Right atrium auricular region (tissue), 2 donors: ENCODE measurements around the gene NDUFAF2. TPM values are rescaled to one million over a fixed set of nuclear protein-coding genes. Genes with fewer than 3 reads are reported as not detected.

Experiments used
- DNase-seq: peaks from one replicate; pipeline ENCODE4 v3.0.0-alpha.2; 2019; ENCODE audit warnings: low spot score
- H3K27ac ChIP-seq, 2 donors: fragments of 200-600 bp; sonication (generic); 1 replicate in 1 of 2; 2 replicates in 1 of 2; pipeline ENCODE4 v1.5.1; 2016 to 2019
- H3K27me3 ChIP-seq, 2 donors: fragments of 200-600 bp; sonication (generic); one replicate each; pipeline versions ENCODE4 v1.5.1 to v1.6.0; 2017 to 2019
- H3K36me3 ChIP-seq: fragments of 200-600 bp; sonication (generic); one replicate; pipeline ENCODE4 v1.5.1; 2016
- H3K4me1 ChIP-seq, 2 donors: fragments of 200-600 bp; sonication (generic); one replicate each; pipeline versions ENCODE4 v1.5.1 to v1.6.0; 2017 to 2019
- H3K4me3 ChIP-seq, 2 donors: fragments of 200-600 bp; sonication (generic); 1 replicate in 1 of 2; 2 replicates in 1 of 2; pipeline ENCODE4 v1.5.1; 2017 to 2019; ENCODE audit warnings: mild to moderate bottlenecking in 1 of 2, moderate library complexity in 1 of 2
- H3K9me3 ChIP-seq, 2 donors: fragments of 200-600 bp; sonication (generic); one replicate each; pipeline ENCODE4 v1.5.1; 2019
- total RNA-seq, 2 donors: library from RNA; depleted of rRNA; stranded (reverse); fragments of >200 nt; gene quantifications; one replicate each; pipeline ENCODE4 v1.1.0, GENCODE V29; 2016
- TF ChIP-seq, protein P1 (sequence below), 2 donors: fragments of 200-600 bp; sonication (generic); IDR thresholded peaks; one replicate each; pipeline ENCODE4 v1.5.1; 2019; ENCODE audit warnings: antibody characterized with exemption in 2 of 2

NDUFAF2 gene
- total RNA-seq, 2 donors from 2014 or later: 23.7 to 28.9 TPM

- Histone ChIP-seq H3K27me3 (no peaks in the 10 kb centered on the region), H3K36me3 (no peaks in the 10 kb centered on the region), H3K4me1 (no peaks in the 10 kb centered on the region), H3K4me3 (no peak overlapping the region), H3K9me3 (no peaks in the 10 kb centered on the region), H3K27ac (no peak overlapping the region)
- TF ChIP-seq, protein P1, sequence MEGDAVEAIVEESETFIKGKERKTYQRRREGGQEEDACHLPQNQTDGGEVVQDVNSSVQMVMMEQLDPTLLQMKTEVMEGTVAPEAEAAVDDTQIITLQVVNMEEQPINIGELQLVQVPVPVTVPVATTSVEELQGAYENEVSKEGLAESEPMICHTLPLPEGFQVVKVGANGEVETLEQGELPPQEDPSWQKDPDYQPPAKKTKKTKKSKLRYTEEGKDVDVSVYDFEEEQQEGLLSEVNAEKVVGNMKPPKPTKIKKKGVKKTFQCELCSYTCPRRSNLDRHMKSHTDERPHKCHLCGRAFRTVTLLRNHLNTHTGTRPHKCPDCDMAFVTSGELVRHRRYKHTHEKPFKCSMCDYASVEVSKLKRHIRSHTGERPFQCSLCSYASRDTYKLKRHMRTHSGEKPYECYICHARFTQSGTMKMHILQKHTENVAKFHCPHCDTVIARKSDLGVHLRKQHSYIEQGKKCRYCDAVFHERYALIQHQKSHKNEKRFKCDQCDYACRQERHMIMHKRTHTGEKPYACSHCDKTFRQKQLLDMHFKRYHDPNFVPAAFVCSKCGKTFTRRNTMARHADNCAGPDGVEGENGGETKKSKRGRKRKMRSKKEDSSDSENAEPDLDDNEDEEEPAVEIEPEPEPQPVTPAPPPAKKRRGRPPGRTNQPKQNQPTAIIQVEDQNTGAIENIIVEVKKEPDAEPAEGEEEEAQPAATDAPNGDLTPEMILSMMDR (IDR thresholded peaks at IDR 0.05): no peak
- no peak for DNase-seq
These were observed 223.9 kb downstream of the NDUFAF2 start for GRCh38 chr5:61168951-61169350.

GRCh38 chr5:61171479-61171878 lies 226.5 kb downstream of the NDUFAF2 start:
- no peaks in the 10 kb centered on the region for H3K36me3 ChIP-seq
- H3K4me1 ChIP-seq: no peaks in the 10 kb centered on the region
- no peaks in the 10 kb centered on the region for H3K27me3 ChIP-seq
- no peaks in the 10 kb centered on the region for H3K9me3 ChIP-seq
- no peak overlapping the region for H3K4me3 ChIP-seq
- DNase-seq: no peak
- TF ChIP-seq, protein P1 (IDR thresholded peaks at IDR 0.05): no peak
- no peak overlapping the region for H3K27ac ChIP-seq

- H3K9me3 ChIP-seq: no peaks in the 10 kb centered on the region
- DNase-seq: no peak
- TF ChIP-seq, protein P1 (IDR thresholded peaks at IDR 0.05): no peak
- H3K4me1 ChIP-seq: no peaks in the 10 kb centered on the region
- no peaks in the 10 kb centered on the region for H3K27me3 ChIP-seq
- no peak overlapping the region for H3K4me3 ChIP-seq
- H3K27ac ChIP-seq: no peak overlapping the region
- H3K36me3 ChIP-seq: no peaks in the 10 kb centered on the region
These were observed 231.6 kb downstream of the NDUFAF2 start for GRCh38 chr5:61176631-61177030.

DNA sequence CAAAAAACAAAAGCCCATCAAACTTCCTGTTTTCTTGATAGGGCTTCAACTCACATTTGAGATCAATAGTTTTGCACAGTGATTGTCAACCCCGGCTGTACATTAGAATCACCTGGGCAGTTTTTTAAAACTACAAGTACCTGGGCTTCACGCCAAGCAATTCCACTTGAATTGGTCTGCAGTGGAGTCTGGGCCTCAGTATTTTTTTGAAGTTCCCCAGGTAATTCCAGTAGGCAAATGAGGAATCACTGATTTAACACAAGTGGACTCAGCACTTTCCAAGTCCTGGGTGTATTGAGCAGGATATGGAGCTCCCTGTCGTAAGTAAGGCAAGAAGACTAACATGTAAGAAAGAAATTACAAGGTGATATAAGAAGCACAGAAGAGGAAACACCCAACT lies 232.1 kb downstream of the NDUFAF2 start:
- DNase-seq: no peak
- TF ChIP-seq, protein P1 (IDR thresholded peaks at IDR 0.05): no peak
- no peak overlapping the region for H3K27ac ChIP-seq
- no peaks in the 10 kb centered on the region for H3K9me3 ChIP-seq
- no peaks in the 10 kb centered on the region for H3K27me3 ChIP-seq
- no peaks in the 10 kb centered on the region for H3K4me1 ChIP-seq
- no peaks in the 10 kb centered on the region for H3K36me3 ChIP-seq
- no peak overlapping the region for H3K4me3 ChIP-seq

- no peak for DNase-seq
These were observed 232.7 kb downstream of the NDUFAF2 start for GRCh38 chr5:61177716-61178115.

GRCh38 chr5:61178702-61179101 lies 233.7 kb downstream of the NDUFAF2 start:
- no peaks in the 10 kb centered on the region for H3K9me3 ChIP-seq
- DNase-seq: no peak
- no peaks in the 10 kb centered on the region for H3K27me3 ChIP-seq
- H3K4me3 ChIP-seq: no peak overlapping the region
- H3K36me3 ChIP-seq: no peaks in the 10 kb centered on the region
- no peak overlapping the region for H3K27ac ChIP-seq
- TF ChIP-seq, protein P1 (IDR thresholded peaks at IDR 0.05): no peak
- H3K4me1 ChIP-seq: no peaks in the 10 kb centered on the region

More at GRCh38 chr5:61177716-61178115, 232.7 kb downstream of the NDUFAF2 start:
- TF ChIP-seq, protein P1 (IDR thresholded peaks at IDR 0.05): no peak
- Histone ChIP-seq H3K4me1 (no peaks in the 10 kb centered on the region), H3K9me3 (no peaks in the 10 kb centered on the region), H3K4me3 (no peak overlapping the region), H3K27ac (no peak overlapping the region), H3K27me3 (no peaks in the 10 kb centered on the region), H3K36me3 (no peaks in the 10 kb centered on the region)
